Gastrocnemius medialis (tissue), 4 donors: Measurements from ENCODE around the gene CHST15. TPM values are rescaled to one million over a fixed set of nuclear protein-coding genes. Genes with fewer than 3 reads are reported as not detected.

Source experiments
- ATAC-seq, 2 donors: fragments of 150-250 bp; one replicate each; pipeline ENCODE4 v1.9.1; 2016
- DNase-seq, 2 donors: peaks; one replicate each; pipeline ENCODE4 v3.0.0-alpha.2; 2019
- H3K27ac ChIP-seq, 4 donors: fragments of 200-600 bp; sonication (generic); 1 replicate in 1 of 4; 2 replicates in 3 of 4; pipeline ENCODE4 v1.5.1; 2016 to 2018; ENCODE audit warnings: mild to moderate bottlenecking in 2 of 4, moderate library complexity in 1 of 4
- H3K27me3 ChIP-seq, 3 donors: fragments of 200-600 bp; sonication (generic) in 2 of 3; 1 replicate in 1 of 3; 2 replicates in 2 of 3; pipeline versions ENCODE4 v1.5.1 to v1.6.0; 2016 to 2019; ENCODE audit warnings: mild to moderate bottlenecking in 1 of 3, moderate library complexity in 1 of 3
- H3K36me3 ChIP-seq, 2 donors: fragments of 200-600 bp; sonication (generic) in 1 of 2; one replicate each; pipeline ENCODE4 v1.5.1; 2017 to 2018
- H3K4me1 ChIP-seq, 2 donors: fragments of 200-600 bp; sonication (generic) in 1 of 2; one replicate each; pipeline ENCODE4 v1.5.1; 2016 to 2017; ENCODE audit warnings: mild to moderate bottlenecking in 2 of 2
- H3K4me3 ChIP-seq, 4 donors: fragments of 200-600 bp; sonication (generic) in 3 of 4; 1 replicate in 1 of 4; 2 replicates in 3 of 4; pipeline ENCODE4 v1.5.1; 2016 to 2019; ENCODE audit warnings: mild to moderate bottlenecking in 2 of 4
- H3K9me3 ChIP-seq, 3 donors: fragments of 200-600 bp; sonication (generic) in 2 of 3; 1 replicate in 1 of 3; 2 replicates in 2 of 3; pipeline ENCODE4 v1.5.1; 2016 to 2019
- CTCF ChIP-seq, 5 experiments: fragments of 450-650 bp in 3 of 5; fragments of 200-600 bp in 2 of 5; sonication (generic) in 2 of 5; IDR thresholded peaks in 4 of 5; conservative IDR thresholded peaks in 1 of 5; 1 replicate in 4 of 5; 2 replicates in 1 of 5; pipeline ENCODE4 v1.5.1; 2016 to 2019; ENCODE audit warnings: antibody characterized with exemption in 5 of 5, mild to moderate bottlenecking in 3 of 5, moderate library complexity in 3 of 5
- POLR2A ChIP-seq, 2 donors: fragments of 450-650 bp; IDR thresholded peaks; one replicate each; pipeline ENCODE4 v1.6.1; 2017; ENCODE audit warnings: antibody characterized with exemption in 2 of 2, mild to moderate bottlenecking in 2 of 2, moderate library complexity in 2 of 2
- in situ Hi-C, 4 donors: fragments of 200-750 bp; cut with MboI; loops; one replicate each; pipeline versions ENCODE4 v1.15.0 to v1.8.0; 2017; ENCODE audit warnings: low sequenced_read_pairs in 4 of 4
- intact Hi-C: fragments of 100-400 bp; cut with DNase I; formaldehyde crosslinking; loops from one replicate; pipeline ENCODE4 v1.15.1; 2023; ENCODE audit warnings: low total_unique reads
- total RNA-seq, 4 donors: library from RNA; depleted of rRNA; stranded (reverse); fragments of >200 nt; gene quantifications; one replicate each; pipeline versions ENCODE4 v1.1.0 to v1.2.3, GENCODE V29; 2016

The CHST15 gene
- total RNA-seq, 4 donors from 2014 or later: 9.0 to 32.2 (median 20.3) TPM

- ATAC-seq (peak; percentile 52 to 68), DNase-seq (peak in 1 of 2 donors; percentile 37)
- Histone ChIP-seq H3K27ac (peak overlapping the region; percentile 31 to 73 (median 54)), H3K9me3 (no peaks in the 10 kb centered on the region), H3K36me3 (no peaks in the 10 kb centered on the region), H3K4me3 (no peak overlapping the region), H3K27me3 (no peaks in the 10 kb centered on the region), H3K4me1 (peaks cover 10 to 15% of the 10 kb centered on the region in 2 donors)
- no peak for TF ChIP-seq CTCF (IDR thresholded peaks at IDR 0.05 in 4 of 5, conservative IDR thresholded peaks at IDR 0.05 in 1 of 5)
- no peak for TF ChIP-seq POLR2A (IDR thresholded peaks at IDR 0.05)
- intact Hi-C loops: no loop called here
- in situ Hi-C loops: loop anchor here in 2 of 4 donors (10.0 kb wide), 2 partner anchors 48 to 278 kb away; no protein-coding TSS in a partner anchor
Measured at GRCh38 chr10:124106241-124106879, 13.0 kb upstream of the CHST15 start.

- DNase-seq: no peak
- peaks cover 10 to 15% of the 10 kb centered on the region in 2 donors for H3K4me1 ChIP-seq
- H3K4me3 ChIP-seq: no peak overlapping the region
- in situ Hi-C loops: loop anchor here in 2 of 4 donors (10.0 kb wide), 2 partner anchors 49 to 279 kb away; no protein-coding TSS in a partner anchor
- H3K36me3 ChIP-seq: no peaks in the 10 kb centered on the region
- TF ChIP-seq POLR2A (IDR thresholded peaks at IDR 0.05) (no peak), CTCF (IDR thresholded peaks at IDR 0.05 in 4 of 5, conservative IDR thresholded peaks at IDR 0.05 in 1 of 5) (no peak)
- H3K27ac ChIP-seq: peak overlapping the region; percentile 34 to 73 (median 54)
- intact Hi-C loops: no loop called here
- peak in 1 of 2 donors; percentile 81 for ATAC-seq
- no peaks in the 10 kb centered on the region for H3K27me3 ChIP-seq
- H3K9me3 ChIP-seq: no peaks in the 10 kb centered on the region
Measured at GRCh38 chr10:124105594-124105993, 12.2 kb upstream of the CHST15 start.

- ATAC-seq (no peak), DNase-seq (no peak)
- no peaks in the 10 kb centered on the region for H3K36me3 ChIP-seq
- H3K4me1 ChIP-seq: peaks cover 10 to 15% of the 10 kb centered on the region in 2 donors
- no peak for TF ChIP-seq CTCF (IDR thresholded peaks at IDR 0.05 in 4 of 5, conservative IDR thresholded peaks at IDR 0.05 in 1 of 5)
- TF ChIP-seq POLR2A (IDR thresholded peaks at IDR 0.05): no peak
- in situ Hi-C loops (loop anchor here in 2 of 4 donors (10.0 kb wide), 2 partner anchors 50 to 280 kb away; no protein-coding TSS in a partner anchor), intact Hi-C loops (no loop called here)
- H3K9me3 ChIP-seq: no peaks in the 10 kb centered on the region
- H3K4me3 ChIP-seq: no peak overlapping the region
- peak overlapping the region; percentile 34 to 73 (median 54) for H3K27ac ChIP-seq
- H3K27me3 ChIP-seq: no peaks in the 10 kb centered on the region
Measured at GRCh38 chr10:124105045-124105444, 11.6 kb upstream of the CHST15 start.

- TF ChIP-seq POLR2A (IDR thresholded peaks at IDR 0.05): no peak
- TF ChIP-seq CTCF (IDR thresholded peaks at IDR 0.05 in 4 of 5, conservative IDR thresholded peaks at IDR 0.05 in 1 of 5): no peak
- intact Hi-C loops: no loop called here
- H3K4me1 ChIP-seq: peaks cover 10 to 15% of the 10 kb centered on the region in 2 donors
- H3K36me3 ChIP-seq: no peaks in the 10 kb centered on the region
- no peak overlapping the region for H3K27ac ChIP-seq
- H3K27me3 ChIP-seq: no peaks in the 10 kb centered on the region
- no peaks in the 10 kb centered on the region for H3K9me3 ChIP-seq
- no peak for ATAC-seq
- DNase-seq: no peak
- no peak overlapping the region for H3K4me3 ChIP-seq
- in situ Hi-C loops: loop anchor here in 2 of 4 donors (10.0 kb wide), 2 partner anchors 51 to 281 kb away; no protein-coding TSS in a partner anchor
Measured at GRCh38 chr10:124104011-124104627, 10.7 kb upstream of the CHST15 start.
